NCI-H1417 (cell line): Measurements from ENCODE around the gene GGTLC3.
"Not testable (repeated sequence)": the region's sequence is repeated elsewhere in the genome, so short reads cannot be mapped to it uniquely, and the experiment has no call there.

Source experiments
- DNase-seq, 3 experiments: peaks; one replicate each; lab custom pipeline; 2025; lab: John Stamatoyannopoulos, UW

Gene GGTLC3

GRCh38 chr22:18518061-18518460 lies at the start of gene GGTLC3:
Gene GGTLC3 (minus strand): TSS chr22:18518161. CDS start chr22:18517897, 264 bp downstream.
- not testable (repeated sequence) for DNase-seq

- DNase-seq = not testable (repeated sequence)
Observed at GRCh38 chr22:18560099-18560974, 42.4 kb upstream of the GGTLC3 start.

GRCh38 chr22:18558939-18559338 lies 41.0 kb upstream of the GGTLC3 start:
- not testable (repeated sequence) for DNase-seq

GRCh38 chr22:18558516-18558915 lies 40.6 kb upstream of the GGTLC3 start:
- not testable (repeated sequence) for DNase-seq

GRCh38 chr22:18554280-18555256 lies 36.6 kb upstream of the GGTLC3 start:
- not testable (repeated sequence) for DNase-seq

- not testable (repeated sequence) for DNase-seq
Observed at GRCh38 chr22:18552839-18553597, 35.1 kb upstream of the GGTLC3 start.

- DNase-seq = not testable (repeated sequence)
Observed at GRCh38 chr22:18551046-18551445, 33.1 kb upstream of the GGTLC3 start.

- not testable (repeated sequence) for DNase-seq
Observed at GRCh38 chr22:18549458-18550179, 31.7 kb upstream of the GGTLC3 start.

GRCh38 chr22:18544615-18545014 lies 26.7 kb upstream of the GGTLC3 start:
- DNase-seq = not testable (repeated sequence)

- DNase-seq = not testable (repeated sequence)
Observed at GRCh38 chr22:18543400-18543799, 25.4 kb upstream of the GGTLC3 start.

GRCh38 chr22:18539994-18540393 lies 22.0 kb upstream of the GGTLC3 start:
- not testable (repeated sequence) for DNase-seq

- DNase-seq = not testable (repeated sequence)
Observed at GRCh38 chr22:18534315-18534714, 16.4 kb upstream of the GGTLC3 start.

GRCh38 chr22:18533633-18534032 lies 15.7 kb upstream of the GGTLC3 start:
- not testable (repeated sequence) for DNase-seq

- not testable (repeated sequence) for DNase-seq
Observed at GRCh38 chr22:18529416-18530145, 11.6 kb upstream of the GGTLC3 start.

- not testable (repeated sequence) for DNase-seq
Observed at GRCh38 chr22:18528597-18529415, 10.8 kb upstream of the GGTLC3 start.

- DNase-seq = not testable (repeated sequence)
Observed at GRCh38 chr22:18527752-18528596, 10.0 kb upstream of the GGTLC3 start, which contains the start of gene TMEM191B. Gene TMEM191B (plus strand): TSS chr22:18527802. CDS start chr22:18527981, 179 bp downstream.

- DNase-seq = not testable (repeated sequence)
Observed at GRCh38 chr22:18523328-18523727, 5.4 kb upstream of the GGTLC3 start.

- not testable (repeated sequence) for DNase-seq
Observed at GRCh38 chr22:18522762-18523161, 4.8 kb upstream of the GGTLC3 start.
